ENCODE results near the gene PBX1.

Gene PBX1

DNA sequence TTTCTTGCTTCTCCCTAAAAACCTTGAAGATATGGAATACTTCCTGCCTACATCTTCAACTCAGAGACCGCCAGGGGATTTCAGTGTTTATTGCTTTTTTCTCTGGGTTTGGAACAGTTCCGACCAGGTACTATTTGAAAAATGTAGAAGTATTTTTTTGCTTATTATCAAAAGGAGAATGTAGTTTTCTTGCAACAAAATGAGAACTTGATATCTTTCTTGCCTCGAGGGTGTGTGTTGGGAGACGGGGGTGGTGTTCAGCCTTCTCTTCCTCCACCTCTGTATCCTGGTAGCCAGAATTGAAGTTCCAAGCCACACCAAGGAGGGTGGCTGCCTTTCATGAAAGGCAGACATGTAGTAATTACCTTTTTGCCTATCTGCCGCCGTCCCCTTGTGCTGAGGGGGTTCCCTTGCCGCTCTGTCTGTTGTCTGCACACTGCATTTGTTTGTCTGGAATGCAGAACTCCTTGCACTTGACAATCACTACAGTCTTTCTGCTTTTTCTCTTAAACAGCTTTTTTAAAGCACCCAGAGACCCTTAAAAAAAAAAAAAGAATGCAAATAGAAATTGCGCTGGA, 212.1 kb downstream of the PBX1 start:
- DNase-seq (ENCODE audit: insufficient read length, low spot score) = no peak
- no peak for FAIRE-seq

DNA sequence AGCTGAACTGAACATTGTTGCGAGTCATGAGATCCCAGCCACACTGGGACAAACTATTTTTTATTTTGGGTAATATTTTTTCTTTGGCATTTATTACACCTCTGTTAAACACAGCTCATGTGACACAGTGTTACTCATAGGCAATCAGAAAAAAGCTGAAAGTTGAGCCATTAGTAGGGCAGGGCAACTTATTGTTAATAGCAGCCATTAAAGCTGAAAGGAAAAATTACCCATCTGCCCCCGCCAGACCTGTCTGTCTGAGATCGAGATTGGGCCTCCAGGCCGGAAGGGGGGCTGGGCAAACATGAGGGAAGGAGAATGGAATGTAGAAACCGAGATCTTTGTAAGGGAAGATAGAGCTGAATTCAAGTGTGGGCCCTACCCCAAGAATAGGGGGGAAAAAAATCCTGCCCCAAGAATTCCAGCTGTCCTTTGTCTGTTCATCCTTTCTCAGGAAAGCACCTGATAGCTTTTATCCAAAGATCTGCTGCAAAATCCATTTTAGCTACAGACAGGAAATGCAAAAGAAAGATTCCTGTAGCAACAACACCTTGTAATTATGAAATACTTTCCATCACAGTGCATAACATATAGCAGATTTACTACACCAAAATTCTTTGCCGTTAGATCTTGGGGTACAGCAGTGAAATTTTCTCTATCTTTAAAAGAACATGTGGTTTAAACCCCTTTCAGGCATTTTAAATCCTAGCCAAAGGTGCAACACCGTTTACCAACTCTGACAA, 212.8 kb downstream of the PBX1 start:
- no peak for FAIRE-seq
- no peak for DNase-seq (ENCODE audit: insufficient read length, low spot score)

DNA sequence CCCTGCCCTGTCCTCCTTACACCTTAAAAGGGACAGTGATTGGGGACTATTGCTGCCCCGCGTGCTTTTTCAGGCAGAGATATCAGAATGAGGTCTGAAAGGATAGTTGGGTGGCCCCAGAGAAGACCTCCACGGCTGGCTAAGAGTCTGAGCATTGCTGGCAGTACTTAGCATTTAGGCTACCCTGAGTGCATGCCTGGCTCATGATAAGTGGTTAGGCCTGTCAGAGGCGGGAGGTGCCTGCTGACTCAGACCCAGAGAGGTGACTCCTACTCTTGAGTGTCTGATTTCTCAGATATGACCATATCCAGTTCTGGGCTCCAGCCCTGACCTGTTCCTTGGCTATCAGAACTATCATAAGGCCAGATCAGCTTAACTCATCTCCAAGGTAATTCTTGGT, 213.7 kb downstream of the PBX1 start:
- DNase-seq (ENCODE audit: insufficient read length, low spot score) (peak; percentile 59), FAIRE-seq (no peak)

DNA sequence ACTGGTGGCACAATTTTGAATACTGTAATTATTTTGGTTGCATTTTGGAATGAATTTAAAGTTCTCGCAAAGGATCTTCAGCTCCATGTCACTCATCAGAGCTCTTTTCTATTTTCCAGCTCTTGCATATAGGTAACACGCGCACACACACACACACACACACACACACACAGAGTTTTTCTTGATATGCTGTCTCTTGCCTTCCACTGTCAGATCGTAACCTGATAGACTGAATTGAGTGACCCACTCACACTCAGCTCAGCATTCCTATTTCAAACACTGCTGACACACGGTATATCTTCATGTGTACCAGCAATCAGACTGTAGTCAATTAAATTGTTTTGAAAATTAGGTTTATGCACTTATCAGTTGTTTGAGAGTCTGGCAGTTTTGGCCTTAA, 214.1 kb downstream of the PBX1 start:
- DNase-seq (ENCODE audit: insufficient read length, low spot score) (no peak), FAIRE-seq (no peak)

DNA sequence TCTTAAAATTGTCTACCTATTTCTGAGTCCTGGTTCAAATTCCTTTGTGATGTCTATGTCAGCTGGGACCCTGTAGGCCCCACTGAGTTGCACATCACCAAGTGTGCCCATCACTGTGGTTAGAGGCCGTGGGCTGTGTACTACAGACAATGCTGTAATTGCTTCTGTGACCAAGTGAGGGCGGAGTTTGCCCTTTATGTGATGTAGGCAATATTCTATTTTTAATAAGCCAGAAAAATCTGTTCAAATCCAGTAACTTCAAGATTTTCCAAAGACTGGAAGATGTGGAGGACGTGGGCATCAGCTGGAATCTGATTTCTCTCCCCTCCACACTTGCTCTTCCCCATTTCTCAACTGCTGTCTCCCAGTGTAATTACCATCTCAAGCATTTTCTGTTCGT, 215.4 kb downstream of the PBX1 start:
- no peak for FAIRE-seq
- no peak for DNase-seq (ENCODE audit: insufficient read length, low spot score)

DNA sequence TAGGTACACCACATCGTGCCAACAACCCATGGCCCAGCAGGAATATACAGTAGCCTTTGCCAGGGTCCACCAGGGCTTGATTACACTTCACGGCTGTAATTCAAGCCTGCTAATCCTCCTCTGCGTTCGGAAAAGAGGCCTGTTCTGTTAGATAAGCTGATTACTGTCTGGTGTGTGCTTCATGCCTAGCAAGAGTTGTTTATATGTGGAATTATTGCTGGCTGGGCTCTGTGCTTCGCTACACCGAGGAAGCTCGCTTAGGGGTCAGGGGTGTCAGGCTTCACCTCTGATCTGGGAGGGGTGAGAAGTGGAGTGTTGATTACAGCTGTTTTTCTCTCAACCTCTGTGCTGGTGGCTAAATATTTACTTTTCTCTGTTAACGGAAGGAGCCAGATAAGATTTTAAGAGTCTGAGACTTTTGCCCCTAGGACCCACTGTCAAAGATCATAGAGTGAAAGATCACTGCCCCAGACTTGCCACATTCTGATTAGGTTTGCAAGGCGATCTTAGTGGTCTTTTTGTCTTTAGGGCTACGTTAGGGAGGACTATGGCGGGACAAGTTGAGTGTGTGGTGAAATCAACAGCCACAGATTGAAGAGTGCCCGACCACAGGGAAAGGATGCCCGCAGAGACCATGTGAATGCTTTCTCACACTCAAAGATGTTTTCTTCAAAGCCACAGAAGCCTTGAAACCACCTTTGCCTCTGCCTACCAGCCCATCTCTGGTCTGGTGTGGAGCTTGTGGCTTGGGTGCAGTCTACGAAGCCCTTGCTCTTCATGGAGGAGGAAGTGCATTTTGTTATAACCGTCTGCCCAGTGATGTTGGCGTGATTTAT, 216.1 kb downstream of the PBX1 start:
- no peak for DNase-seq (ENCODE audit: insufficient read length, low spot score)
- no peak for FAIRE-seq

DNA sequence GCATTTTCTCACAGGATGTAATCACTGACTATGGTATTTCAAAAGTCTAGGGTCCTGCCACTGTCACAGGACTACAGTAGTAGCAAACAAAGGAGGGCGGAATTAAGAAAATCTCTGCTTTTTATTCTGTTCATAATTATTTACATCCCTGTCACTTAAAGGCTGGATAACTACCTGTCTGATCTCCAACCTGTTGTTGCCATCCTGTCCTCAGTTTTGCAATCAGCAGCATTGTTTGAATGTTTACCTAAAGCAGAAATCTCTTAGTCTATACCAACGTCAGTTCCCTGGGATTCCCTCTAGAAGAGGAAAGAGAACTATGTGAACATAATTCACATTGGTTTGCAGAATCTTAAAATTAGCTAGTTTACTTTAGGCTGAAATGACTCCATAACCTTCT, 218.5 kb downstream of the PBX1 start:
- FAIRE-seq (no peak), DNase-seq (ENCODE audit: insufficient read length, low spot score) (no peak)

DNA sequence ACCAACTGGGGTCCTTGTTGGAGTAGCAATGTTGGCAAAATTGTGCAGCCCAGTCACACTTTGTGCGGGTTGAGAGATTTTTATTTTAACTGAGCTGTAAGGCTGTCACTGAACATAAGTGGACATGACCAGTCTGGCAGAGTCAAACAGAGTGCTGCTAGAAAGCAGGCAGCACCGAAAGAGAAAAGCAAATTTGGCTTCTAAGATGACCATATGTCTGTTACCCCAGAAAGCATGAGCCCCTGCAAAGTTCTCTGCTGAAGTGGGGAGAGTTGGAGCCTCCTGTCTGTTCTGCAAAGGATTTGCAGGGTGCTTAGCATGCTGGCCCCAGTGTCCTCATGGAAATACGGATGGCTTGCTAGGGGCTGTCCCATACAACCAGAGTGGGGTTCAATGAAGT, 220.4 kb downstream of the PBX1 start:
- no peak for DNase-seq (ENCODE audit: insufficient read length, low spot score)
- no peak for FAIRE-seq

DNA sequence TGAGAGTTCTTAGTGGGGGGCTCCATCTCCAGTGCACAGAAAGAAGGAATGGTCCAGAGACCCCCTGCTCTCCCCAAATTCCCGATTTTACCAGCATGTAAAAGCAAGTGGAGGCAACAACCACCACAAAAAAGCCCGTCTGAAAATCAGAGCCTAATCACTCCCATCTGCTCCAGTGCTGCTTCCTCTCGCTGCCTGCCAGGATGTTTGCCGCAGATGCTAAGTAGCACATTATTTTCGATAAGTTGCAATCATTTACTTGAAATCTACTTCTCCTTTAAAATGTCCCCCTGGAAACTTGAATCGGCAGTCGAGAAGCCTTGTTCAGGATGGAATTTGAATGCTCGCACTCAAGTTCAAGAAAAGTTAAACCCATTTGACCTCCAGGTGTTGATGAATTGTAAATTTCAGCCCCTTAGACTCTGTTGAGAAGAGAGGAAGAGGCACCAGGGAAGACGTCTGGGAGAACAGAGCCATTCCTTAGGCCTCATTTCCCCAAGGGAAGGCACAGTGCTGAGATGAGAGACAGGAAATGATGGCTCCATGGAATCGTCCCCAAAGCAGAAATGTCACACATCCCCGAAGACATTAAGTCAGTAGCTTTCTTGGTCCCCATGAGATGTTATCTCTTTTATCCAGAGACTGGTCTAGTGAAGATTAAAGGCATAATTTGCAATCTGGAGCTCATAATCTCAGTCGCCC, 221.3 kb downstream of the PBX1 start:
- no peak for FAIRE-seq
- no peak for DNase-seq (ENCODE audit: insufficient read length, low spot score)

DNA sequence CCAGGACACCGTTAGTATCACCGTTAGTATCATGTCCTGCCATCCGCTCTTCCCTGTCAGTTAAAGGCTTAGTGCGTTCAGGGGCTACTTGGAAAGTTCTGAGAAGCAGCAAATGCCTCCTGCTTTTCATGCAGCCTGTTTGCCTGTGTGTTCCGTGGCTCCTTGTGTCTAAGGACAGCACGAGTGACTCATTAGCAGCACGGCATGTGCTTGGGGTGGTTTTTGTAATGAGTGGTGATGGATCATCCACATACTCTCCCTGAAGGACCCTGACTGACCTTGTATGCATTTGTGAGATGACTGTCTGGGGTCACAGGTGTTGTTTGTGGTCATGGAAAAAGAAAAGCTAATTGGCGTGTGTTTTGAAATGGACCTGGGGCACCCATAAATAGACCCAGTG, 221.9 kb downstream of the PBX1 start:
- DNase-seq (ENCODE audit: insufficient read length, low spot score) (no peak), FAIRE-seq (no peak)

DNA sequence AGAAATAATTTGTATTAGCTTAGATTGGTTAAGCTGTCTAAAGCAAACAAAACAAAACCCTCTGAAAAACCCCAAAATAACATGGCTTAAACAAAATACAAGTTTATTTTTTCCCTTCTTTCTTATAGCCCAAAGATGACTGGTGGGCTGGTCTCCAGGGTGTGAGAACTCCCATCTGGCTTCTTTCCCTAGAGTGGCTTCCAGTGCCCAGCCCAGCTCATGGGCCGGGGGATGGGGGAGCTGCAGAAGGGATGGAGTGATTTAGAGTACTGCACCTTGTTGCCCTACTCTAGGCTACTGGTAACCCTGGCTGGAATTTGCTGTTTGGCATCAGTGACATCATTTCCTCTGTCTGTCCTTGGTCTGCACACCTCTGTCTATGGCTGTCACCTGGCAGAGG, 223.0 kb downstream of the PBX1 start:
- no peak for FAIRE-seq
- DNase-seq (ENCODE audit: insufficient read length, low spot score) = no peak

DNA sequence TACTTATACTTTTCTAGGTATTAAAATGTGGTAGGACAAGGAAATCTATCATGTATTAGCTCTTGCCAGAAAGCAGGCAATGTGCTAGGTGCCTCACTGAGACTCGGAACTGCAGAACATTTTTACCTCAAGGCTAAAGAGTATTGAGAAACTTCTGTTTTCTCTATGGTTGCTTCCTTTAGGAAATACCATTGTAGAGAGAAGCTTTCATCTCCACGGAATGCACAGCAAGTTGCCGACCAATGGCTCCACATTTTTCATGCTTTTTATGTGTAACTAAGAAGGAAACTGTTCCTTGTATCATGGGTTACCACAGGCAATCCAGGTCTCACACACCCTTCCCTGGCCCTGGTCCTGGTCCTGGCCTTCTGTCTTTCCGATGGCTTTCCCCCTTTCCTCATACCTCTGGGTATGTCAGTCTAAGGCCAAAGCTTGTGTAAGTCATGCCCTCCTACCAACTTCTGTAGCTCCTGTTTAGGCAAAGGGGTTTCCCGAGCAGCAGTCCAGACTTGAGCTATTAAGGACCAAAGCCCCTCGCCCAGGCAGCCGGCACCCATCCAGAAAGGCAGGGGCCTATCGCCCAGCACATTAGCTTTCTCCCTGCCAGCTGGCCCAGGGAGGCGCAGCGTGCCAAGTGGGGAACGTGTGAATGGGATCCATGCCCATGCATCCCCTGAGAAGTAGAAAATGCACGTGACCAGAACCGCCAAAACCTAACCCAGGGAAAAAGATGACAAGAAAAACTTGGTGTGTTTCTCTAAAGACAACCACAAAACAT, 225.0 kb downstream of the PBX1 start:
- DNase-seq (ENCODE audit: insufficient read length, low spot score) = no peak
- no peak for FAIRE-seq

DNA sequence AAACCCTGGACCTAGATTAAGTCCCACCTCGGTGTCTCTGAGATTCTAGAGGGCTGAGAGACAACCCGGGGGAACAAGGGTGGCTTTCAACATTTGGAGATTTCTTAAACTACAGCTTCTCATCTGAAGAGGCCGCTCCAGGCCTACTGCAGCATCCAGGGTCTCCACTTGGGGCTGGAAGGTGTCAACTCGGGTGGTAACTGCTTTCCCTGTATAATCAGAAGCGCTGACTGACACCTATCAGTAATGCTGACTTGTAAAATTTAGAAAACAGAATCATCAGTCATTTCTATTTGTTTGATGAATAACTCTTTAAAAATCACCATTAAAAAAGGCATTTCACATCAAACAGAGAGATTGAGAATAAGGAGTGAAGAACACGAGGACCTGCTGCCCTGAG, 226.0 kb downstream of the PBX1 start:
- DNase-seq (ENCODE audit: insufficient read length, low spot score) = no peak
- no peak for FAIRE-seq

DNA sequence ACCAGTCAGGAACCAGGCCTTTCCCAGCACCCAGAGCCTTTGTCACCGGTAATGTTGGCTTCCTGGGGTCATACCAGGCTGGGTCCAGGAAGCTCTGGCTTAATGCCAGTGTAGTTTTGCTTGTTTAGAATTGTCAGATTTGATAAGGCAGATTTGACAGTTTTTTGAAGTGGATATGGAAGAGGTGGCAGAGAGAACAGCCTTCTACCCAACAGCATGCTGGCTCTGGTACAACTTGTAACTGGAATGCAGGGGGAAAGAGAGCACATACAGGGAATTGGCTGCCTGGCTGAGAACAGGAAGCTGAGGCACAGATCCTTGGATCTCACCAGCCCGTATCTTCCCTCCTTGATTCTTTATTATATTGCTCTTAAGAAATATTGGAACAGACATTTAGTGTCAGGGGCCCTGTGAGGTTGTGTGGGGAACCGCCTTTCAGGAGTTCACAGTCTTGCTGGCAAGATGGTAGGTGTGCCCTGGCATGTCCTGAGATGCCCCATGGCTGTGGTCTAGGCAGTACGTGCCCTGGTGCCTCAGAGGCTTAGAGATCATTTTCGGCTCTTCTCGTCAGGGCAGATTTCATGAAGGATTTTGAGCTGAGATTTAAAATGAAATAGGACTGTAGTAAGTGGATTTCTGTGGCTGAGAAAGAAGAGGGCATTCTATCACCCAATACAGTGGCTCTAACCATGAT, 227.0 kb downstream of the PBX1 start:
- DNase-seq (ENCODE audit: insufficient read length, low spot score) (no peak), FAIRE-seq (no peak)

DNA sequence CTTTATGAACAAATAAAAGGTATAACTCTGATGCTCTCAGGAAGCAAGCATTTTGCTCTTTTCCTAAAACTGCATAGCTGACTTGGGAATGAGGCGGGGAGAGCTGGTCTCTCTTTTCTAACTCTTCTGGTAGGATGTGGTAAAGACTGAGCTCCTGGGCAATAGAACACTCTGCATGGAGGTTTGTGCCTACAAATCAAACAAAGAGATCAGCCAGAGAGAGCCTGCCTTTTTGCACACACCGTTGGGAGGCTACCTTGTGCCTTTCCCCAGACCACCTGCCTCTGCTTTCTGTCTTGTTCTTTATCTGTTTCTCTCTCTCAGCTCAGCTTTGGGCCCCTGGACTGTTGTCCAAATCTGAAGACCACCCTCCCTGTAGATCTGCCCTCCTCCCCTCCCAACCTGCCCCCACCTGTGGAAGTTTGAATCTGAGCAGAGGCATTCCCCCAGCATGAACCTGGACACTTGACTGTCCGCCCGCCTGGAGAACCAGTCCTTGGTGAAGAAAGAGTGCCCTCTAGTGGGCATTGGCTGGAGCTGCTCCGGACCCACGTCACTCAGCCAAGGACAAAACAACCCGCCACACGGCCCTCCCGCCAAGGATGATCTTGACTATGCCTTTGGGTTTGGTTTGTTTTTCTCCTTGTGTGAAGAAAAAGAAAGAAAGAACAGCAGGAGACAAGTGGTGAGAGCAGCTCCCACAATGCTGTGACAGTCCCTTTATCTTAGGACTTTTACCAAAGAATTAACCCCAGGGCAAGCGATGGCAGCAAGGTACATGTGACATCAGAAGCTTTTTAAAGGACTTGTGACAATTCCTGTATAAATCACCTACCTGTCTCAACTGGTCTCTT, 228.2 kb downstream of the PBX1 start:
- FAIRE-seq (no peak), DNase-seq (ENCODE audit: insufficient read length, low spot score) (peak; percentile 64)

DNA sequence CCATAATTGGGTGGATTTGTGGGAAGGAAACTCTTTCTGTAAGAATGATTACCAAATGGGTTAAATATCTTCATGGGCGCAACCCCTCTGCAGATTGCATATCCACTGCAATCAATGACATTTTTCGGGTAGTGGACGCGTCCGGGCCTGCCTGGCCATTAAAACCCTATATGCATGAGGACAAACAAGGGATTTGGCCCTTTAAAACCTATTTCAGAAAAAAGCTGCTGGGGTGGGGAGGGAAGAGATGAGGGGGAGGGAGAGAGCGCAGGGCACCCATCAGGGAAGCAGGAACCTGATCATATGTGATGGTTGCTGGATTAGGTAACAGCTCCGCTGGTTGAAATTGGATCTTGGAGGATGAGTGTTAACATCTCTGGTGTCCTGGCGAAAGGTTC, 228.8 kb downstream of the PBX1 start:
- FAIRE-seq = no peak
- no peak for DNase-seq (ENCODE audit: insufficient read length, low spot score)

DNA sequence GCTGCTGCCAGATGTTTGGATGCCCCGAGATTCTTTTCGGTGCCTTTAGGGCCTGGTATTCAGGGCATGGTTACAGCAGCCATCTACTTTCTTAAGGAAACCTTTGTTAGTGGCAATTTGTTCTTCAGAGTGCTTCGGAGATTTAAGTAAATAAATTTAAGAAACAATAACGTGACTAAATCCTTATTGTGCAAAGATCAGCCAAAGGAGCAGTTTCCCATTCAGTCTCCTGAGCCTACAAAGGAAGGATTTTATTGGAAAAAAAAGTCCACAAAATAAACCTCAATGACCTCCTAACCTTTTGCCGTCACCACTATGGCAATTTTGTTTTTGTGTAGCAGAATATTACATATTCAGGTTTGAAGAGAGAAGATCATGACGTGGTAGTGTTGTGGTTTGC, 231.1 kb downstream of the PBX1 start:
- FAIRE-seq (no peak), DNase-seq (ENCODE audit: insufficient read length, low spot score) (no peak)

DNA sequence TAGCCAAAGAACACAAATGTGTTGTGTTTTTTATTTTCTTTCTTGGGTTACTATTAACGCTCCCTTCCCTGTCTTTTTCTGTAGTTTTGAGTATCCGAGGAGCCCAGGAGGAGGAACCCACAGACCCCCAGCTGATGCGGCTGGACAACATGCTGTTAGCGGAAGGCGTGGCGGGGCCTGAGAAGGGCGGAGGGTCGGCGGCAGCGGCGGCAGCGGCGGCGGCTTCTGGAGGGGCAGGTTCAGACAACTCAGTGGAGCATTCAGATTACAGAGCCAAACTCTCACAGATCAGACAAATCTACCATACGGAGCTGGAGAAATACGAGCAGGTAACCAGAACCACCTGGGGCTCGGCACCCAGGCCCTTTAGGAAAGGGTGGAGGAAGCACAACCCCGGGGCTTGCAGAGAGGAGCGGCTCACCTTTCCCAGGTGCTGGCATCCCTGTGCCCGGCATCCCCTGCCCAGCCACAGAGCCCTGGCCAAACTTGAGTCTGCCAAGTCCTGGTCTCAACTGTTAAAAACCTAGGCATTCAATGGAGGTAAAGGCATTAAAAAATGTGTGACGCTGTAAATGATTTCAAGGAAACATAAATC, 233.5 kb downstream of the PBX1 start:
- no peak for FAIRE-seq

DNA sequence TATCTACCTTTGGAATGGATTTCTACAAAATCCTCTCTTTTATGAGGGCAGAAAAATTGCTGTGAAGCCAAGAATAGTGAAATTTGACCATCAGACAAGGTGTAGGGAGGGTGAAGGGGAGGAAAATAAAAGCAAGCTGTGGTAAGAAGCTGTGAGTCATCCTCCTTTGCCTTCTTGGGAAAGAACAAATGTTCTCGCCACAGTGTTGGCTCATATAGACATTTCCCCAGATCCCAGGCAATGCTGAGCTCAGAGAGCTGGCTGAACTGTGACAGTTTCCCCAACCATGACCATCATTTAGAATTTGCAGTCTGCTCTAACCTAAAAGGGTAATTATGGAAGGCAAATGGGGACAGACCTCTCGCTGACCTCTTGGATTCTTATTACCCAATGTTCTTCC, 235.4 kb downstream of the PBX1 start:
- FAIRE-seq = no peak

More for the DNA sequence above, 233.5 kb downstream of the PBX1 start:
- DNase-seq (ENCODE audit: insufficient read length, low spot score) = no peak

More for the DNA sequence above, 235.4 kb downstream of the PBX1 start:
- DNase-seq (ENCODE audit: insufficient read length, low spot score) = peak; percentile 61
